ENCODE data around the gene ADK. TPM values are rescaled to one million over a fixed set of nuclear protein-coding genes. Genes with fewer than 3 reads are reported as not detected.

The ADK gene
- total RNA-seq, 1 donor from 2014 or later: 62.0 TPM

- Histone ChIP-seq H3K27ac (ENCODE audit: low read depth, low read length) (no peak overlapping the region), H3K4me3 (ENCODE audit: insufficient read depth, low read depth, low read length) (no peak overlapping the region), H4K20me1 (ENCODE audit: insufficient read depth, low read length) (peaks cover 2% of the 10 kb centered on the region), H3K9me3 (ENCODE audit: insufficient read depth, low read depth, low read length) (no peaks in the 10 kb centered on the region), H3K9ac (ENCODE audit: low read length) (no peak overlapping the region), H3K4me2 (ENCODE audit: low read length) (no peak overlapping the region), H3K36me3 (ENCODE audit: insufficient read depth, low read length) (no peaks in the 10 kb centered on the region), H3K27me3 (ENCODE audit: insufficient read depth, low read length) (no peaks in the 10 kb centered on the region), H3K79me2 (ENCODE audit: insufficient read depth, low read length) (peaks cover 8% of the 10 kb centered on the region), H2AFZ (ENCODE audit: low read depth, low read length) (no peak overlapping the region), H3K4me1 (ENCODE audit: insufficient read depth, low read length) (no peaks in the 10 kb centered on the region)
- Mint-ChIP-seq H3K9me3 (ENCODE audit: unreplicated experiment) (peaks cover 23% of the 10 kb centered on the region), H3K27me3 (ENCODE audit: low read depth, unreplicated experiment) (no peaks in the 10 kb centered on the region), H3K4me3 (ENCODE audit: unreplicated experiment) (no peak overlapping the region), H3K4me1 (ENCODE audit: low read depth, unreplicated experiment) (peaks cover 4% of the 10 kb centered on the region), H3K27ac (ENCODE audit: unreplicated experiment) (no peak overlapping the region), H3K36me3 (ENCODE audit: low read depth, unreplicated experiment) (peaks cover 25% of the 10 kb centered on the region)
- TF ChIP-seq EZH2 (IDR thresholded peaks at IDR 0.05; ENCODE audit: insufficient read depth, low read length): no peak
- TF ChIP-seq, protein P1, sequence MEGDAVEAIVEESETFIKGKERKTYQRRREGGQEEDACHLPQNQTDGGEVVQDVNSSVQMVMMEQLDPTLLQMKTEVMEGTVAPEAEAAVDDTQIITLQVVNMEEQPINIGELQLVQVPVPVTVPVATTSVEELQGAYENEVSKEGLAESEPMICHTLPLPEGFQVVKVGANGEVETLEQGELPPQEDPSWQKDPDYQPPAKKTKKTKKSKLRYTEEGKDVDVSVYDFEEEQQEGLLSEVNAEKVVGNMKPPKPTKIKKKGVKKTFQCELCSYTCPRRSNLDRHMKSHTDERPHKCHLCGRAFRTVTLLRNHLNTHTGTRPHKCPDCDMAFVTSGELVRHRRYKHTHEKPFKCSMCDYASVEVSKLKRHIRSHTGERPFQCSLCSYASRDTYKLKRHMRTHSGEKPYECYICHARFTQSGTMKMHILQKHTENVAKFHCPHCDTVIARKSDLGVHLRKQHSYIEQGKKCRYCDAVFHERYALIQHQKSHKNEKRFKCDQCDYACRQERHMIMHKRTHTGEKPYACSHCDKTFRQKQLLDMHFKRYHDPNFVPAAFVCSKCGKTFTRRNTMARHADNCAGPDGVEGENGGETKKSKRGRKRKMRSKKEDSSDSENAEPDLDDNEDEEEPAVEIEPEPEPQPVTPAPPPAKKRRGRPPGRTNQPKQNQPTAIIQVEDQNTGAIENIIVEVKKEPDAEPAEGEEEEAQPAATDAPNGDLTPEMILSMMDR (IDR thresholded peaks at IDR 0.05; ENCODE audit: insufficient read depth, low read depth, low read length): no peak
- DNase-seq (ENCODE audit: low read depth) (no peak), FAIRE-seq (no peak)
Measured at GRCh38 chr10:74514322-74514721, 363.3 kb downstream of the ADK start.

DNA sequence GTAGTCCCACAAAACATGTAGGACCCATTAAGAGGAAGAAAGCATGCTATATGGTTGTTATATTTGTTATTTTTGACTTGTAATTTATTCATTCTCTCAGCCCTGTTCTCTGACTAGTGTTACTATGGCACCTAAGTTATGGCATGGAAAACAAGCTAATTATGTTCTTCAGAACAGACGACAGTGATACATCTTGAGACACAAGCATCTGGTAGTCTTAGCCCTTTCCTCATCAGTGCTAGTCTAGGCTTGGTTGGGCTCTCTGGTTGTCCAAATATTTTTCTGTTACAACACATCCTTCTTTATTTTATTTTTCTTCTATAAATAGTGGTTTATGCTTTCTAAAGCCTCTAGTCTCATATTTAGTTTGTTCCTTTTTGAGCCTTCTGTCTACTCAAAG is 367.0 kb downstream of the ADK start:
- H3K4me3 Mint-ChIP-seq (ENCODE audit: unreplicated experiment): no peak overlapping the region

GRCh38 chr10:74521526-74521925 is 370.5 kb downstream of the ADK start:
- DNase-seq (ENCODE audit: low read depth): no peak

More for the DNA sequence above, 367.0 kb downstream of the ADK start:
- Histone ChIP-seq H3K4me3 (ENCODE audit: insufficient read depth, low read depth, low read length) (no peak overlapping the region), H3K27ac (ENCODE audit: low read depth, low read length) (no peak overlapping the region), H3K4me1 (ENCODE audit: insufficient read depth, low read length) (no peaks in the 10 kb centered on the region), H3K79me2 (ENCODE audit: insufficient read depth, low read length) (peaks cover 8% of the 10 kb centered on the region), H3K4me2 (ENCODE audit: low read length) (no peak overlapping the region), H2AFZ (ENCODE audit: low read depth, low read length) (no peak overlapping the region), H4K20me1 (ENCODE audit: insufficient read depth, low read length) (peaks cover 2% of the 10 kb centered on the region), H3K27me3 (ENCODE audit: insufficient read depth, low read length) (no peaks in the 10 kb centered on the region), H3K9me3 (ENCODE audit: insufficient read depth, low read depth, low read length) (no peaks in the 10 kb centered on the region), H3K9ac (ENCODE audit: low read length) (no peak overlapping the region), H3K36me3 (ENCODE audit: insufficient read depth, low read length) (no peaks in the 10 kb centered on the region)
- Mint-ChIP-seq H3K4me1 (ENCODE audit: low read depth, unreplicated experiment) (peaks cover 2% of the 10 kb centered on the region), H3K36me3 (ENCODE audit: low read depth, unreplicated experiment) (peaks cover 18% of the 10 kb centered on the region), H3K9me3 (ENCODE audit: unreplicated experiment) (peaks cover 14% of the 10 kb centered on the region), H3K27ac (ENCODE audit: unreplicated experiment) (no peak overlapping the region), H3K27me3 (ENCODE audit: low read depth, unreplicated experiment) (no peaks in the 10 kb centered on the region)
- DNase-seq (ENCODE audit: low read depth): no peak
- FAIRE-seq: no peak
- TF ChIP-seq, protein P1 (IDR thresholded peaks at IDR 0.05; ENCODE audit: insufficient read depth, low read depth, low read length): no peak
- no peak for TF ChIP-seq EZH2 (IDR thresholded peaks at IDR 0.05; ENCODE audit: insufficient read depth, low read length)

More at GRCh38 chr10:74521526-74521925, 370.5 kb downstream of the ADK start:
- H3K79me2 ChIP-seq (ENCODE audit: insufficient read depth, low read length): no peaks in the 10 kb centered on the region
- peaks cover 2% of the 10 kb centered on the region for H3K36me3 Mint-ChIP-seq (ENCODE audit: low read depth, unreplicated experiment)
- no peaks in the 10 kb centered on the region for H3K9me3 ChIP-seq (ENCODE audit: insufficient read depth, low read depth, low read length)
- H3K36me3 ChIP-seq (ENCODE audit: insufficient read depth, low read length): no peaks in the 10 kb centered on the region
- H3K4me3 ChIP-seq (ENCODE audit: insufficient read depth, low read depth, low read length): no peak overlapping the region
- no peaks in the 10 kb centered on the region for H3K27me3 ChIP-seq (ENCODE audit: insufficient read depth, low read length)
- no peak overlapping the region for H3K27ac Mint-ChIP-seq (ENCODE audit: unreplicated experiment)
- H4K20me1 ChIP-seq (ENCODE audit: insufficient read depth, low read length): no peaks in the 10 kb centered on the region
- FAIRE-seq: no peak
- H3K4me1 ChIP-seq (ENCODE audit: insufficient read depth, low read length): no peaks in the 10 kb centered on the region
- H2AFZ ChIP-seq (ENCODE audit: low read depth, low read length): no peak overlapping the region
- H3K27ac ChIP-seq (ENCODE audit: low read depth, low read length): no peak overlapping the region
- no peak for TF ChIP-seq EZH2 (IDR thresholded peaks at IDR 0.05; ENCODE audit: insufficient read depth, low read length)
- TF ChIP-seq, protein P1 (IDR thresholded peaks at IDR 0.05; ENCODE audit: insufficient read depth, low read depth, low read length): no peak
- no peaks in the 10 kb centered on the region for H3K27me3 Mint-ChIP-seq (ENCODE audit: low read depth, unreplicated experiment)
- no peak overlapping the region for H3K9ac ChIP-seq (ENCODE audit: low read length)
- H3K4me3 Mint-ChIP-seq (ENCODE audit: unreplicated experiment): no peak overlapping the region
- H3K4me2 ChIP-seq (ENCODE audit: low read length): no peak overlapping the region
- H3K9me3 Mint-ChIP-seq (ENCODE audit: unreplicated experiment): no peaks in the 10 kb centered on the region
- peaks cover 2% of the 10 kb centered on the region for H3K4me1 Mint-ChIP-seq (ENCODE audit: low read depth, unreplicated experiment)
